AG09309 (cell line): Measurements from ENCODE around the gene DLGAP1.

Source experiments
- DNase-seq: peaks from one replicate; pipeline ENCODE4 v3.0.0-alpha.2; 2010; ENCODE audit warnings: low read depth
- H3K4me3 ChIP-seq: 2 replicates; pipeline ENCODE4 v1.5.1; 2011; ENCODE audit warnings: mild to moderate bottlenecking, low read depth, low read length, moderate library complexity; ENCODE audit not compliant: control insufficient read depth
- CTCF ChIP-seq: IDR thresholded peaks from 2 replicates; pipeline ENCODE4 v1.5.1; 2011; ENCODE audit warnings: mild to moderate bottlenecking, low read depth, low read length, inconsistent platforms; ENCODE audit not compliant: insufficient read depth, control insufficient read depth; ENCODE audit errors: missing control alignments

The DLGAP1 gene

GRCh38 chr18:3923750-3924149 is 531.4 kb downstream of the DLGAP1 start:
- no peak for TF ChIP-seq CTCF
- H3K4me3 ChIP-seq = no peak overlapping the region
- peak; percentile 65 for DNase-seq

- no peak for TF ChIP-seq CTCF
- no peak for DNase-seq
- H3K4me3 ChIP-seq = no peak overlapping the region
These were observed 533.3 kb downstream of the DLGAP1 start for GRCh38 chr18:3921826-3922225.

GRCh38 chr18:3920832-3921231 is 534.3 kb downstream of the DLGAP1 start:
- no peak overlapping the region for H3K4me3 ChIP-seq
- DNase-seq = no peak
- TF ChIP-seq CTCF = no peak

GRCh38 chr18:3919396-3920061 is 535.6 kb downstream of the DLGAP1 start:
- DNase-seq = no peak
- no peak for TF ChIP-seq CTCF
- H3K4me3 ChIP-seq = no peak overlapping the region

GRCh38 chr18:3916082-3916481 is 539.0 kb downstream of the DLGAP1 start:
- no peak overlapping the region for H3K4me3 ChIP-seq
- no peak for TF ChIP-seq CTCF
- no peak for DNase-seq

GRCh38 chr18:3914833-3915610 is 540.1 kb downstream of the DLGAP1 start:
- H3K4me3 ChIP-seq = no peak overlapping the region
- TF ChIP-seq CTCF = no peak
- DNase-seq = no peak
